NCI-H69 (cell line): ENCODE results near the gene STIM1.

Experiments used
- DNase-seq: peaks from one replicate; lab custom pipeline; 2025; lab: John Stamatoyannopoulos, UW

The STIM1 gene

GRCh38 chr11:3952715-3953114 is 97.3 kb downstream of the STIM1 start:
- no peak for DNase-seq

- DNase-seq = no peak
Observed at GRCh38 chr11:3953327-3953726, 97.9 kb downstream of the STIM1 start.

- no peak for DNase-seq
Observed at GRCh38 chr11:3954448-3955298, 99.2 kb downstream of the STIM1 start.

- DNase-seq = no peak
Observed at GRCh38 chr11:3955299-3955665, 99.8 kb downstream of the STIM1 start.

GRCh38 chr11:3956038-3956437 is 100.6 kb downstream of the STIM1 start:
- DNase-seq = no peak

- no peak for DNase-seq
Observed at GRCh38 chr11:3956748-3957147, 101.3 kb downstream of the STIM1 start.

GRCh38 chr11:3957437-3957836 is 102.0 kb downstream of the STIM1 start:
- no peak for DNase-seq

GRCh38 chr11:3958281-3958680 is 102.8 kb downstream of the STIM1 start:
- DNase-seq = no peak

- DNase-seq = peak; percentile 13
Observed at GRCh38 chr11:3959015-3959902, 103.8 kb downstream of the STIM1 start.

- DNase-seq = no peak
Observed at GRCh38 chr11:3959903-3960265, 104.4 kb downstream of the STIM1 start.

- DNase-seq = peak; percentile 32
Observed at GRCh38 chr11:3962406-3962840, 107.0 kb downstream of the STIM1 start.

GRCh38 chr11:3964056-3964455 is 108.6 kb downstream of the STIM1 start:
- DNase-seq = no peak

- peak; percentile 25 for DNase-seq
Observed at GRCh38 chr11:3964935-3965604, 109.6 kb downstream of the STIM1 start.

- no peak for DNase-seq
Observed at GRCh38 chr11:3967695-3968094, 112.2 kb downstream of the STIM1 start.

GRCh38 chr11:3969200-3969599 is 113.7 kb downstream of the STIM1 start:
- DNase-seq = no peak

- DNase-seq = no peak
Observed at GRCh38 chr11:3969613-3970012, 114.1 kb downstream of the STIM1 start.

GRCh38 chr11:3970108-3970507 is 114.6 kb downstream of the STIM1 start:
- DNase-seq = no peak

- no peak for DNase-seq
Observed at GRCh38 chr11:3971756-3972404, 116.4 kb downstream of the STIM1 start.

GRCh38 chr11:3972431-3972830 is 117.0 kb downstream of the STIM1 start:
- no peak for DNase-seq

- no peak for DNase-seq
Observed at GRCh38 chr11:3977078-3977477, 121.6 kb downstream of the STIM1 start.

GRCh38 chr11:3981084-3981633 is 125.7 kb downstream of the STIM1 start:
- DNase-seq = no peak

- DNase-seq = no peak
Observed at GRCh38 chr11:3982431-3982830, 127.0 kb downstream of the STIM1 start.
